ENCODE results near the gene SUPT16H.
A peak's percentile ranks its signal among the peaks of the same experiment; 100 is the strongest.
"Not testable (repeated sequence)": the region's sequence is repeated elsewhere in the genome, so short reads cannot be mapped to it uniquely, and the experiment has no call there.

The SUPT16H gene

GRCh38 chr14:21356511-21356910, 27.3 kb downstream of the SUPT16H start:
- no peak for DNase-seq

GRCh38 chr14:21352587-21352986, 31.2 kb downstream of the SUPT16H start:
- no peak for DNase-seq

GRCh38 chr14:21350539-21350938, 33.3 kb downstream of the SUPT16H start:
- DNase-seq = peak; percentile 88

- DNase-seq = no peak
Measured at GRCh38 chr14:21347201-21347600, 36.6 kb downstream of the SUPT16H start.

GRCh38 chr14:21346532-21347135, 37.2 kb downstream of the SUPT16H start:
- no peak for DNase-seq

GRCh38 chr14:21343035-21343794, 40.6 kb downstream of the SUPT16H start:
- no peak for DNase-seq

GRCh38 chr14:21334202-21334906, 49.5 kb downstream of the SUPT16H start:
- no peak for DNase-seq

- no peak for DNase-seq
Measured at GRCh38 chr14:21332950-21333349, 50.9 kb downstream of the SUPT16H start.

GRCh38 chr14:21326972-21327371, 56.8 kb downstream of the SUPT16H start:
- DNase-seq = no peak

GRCh38 chr14:21322716-21323115, 61.1 kb downstream of the SUPT16H start:
- no peak for DNase-seq

- no peak for DNase-seq
Measured at GRCh38 chr14:21320913-21321312, 62.9 kb downstream of the SUPT16H start.

GRCh38 chr14:21317398-21317797, 66.4 kb downstream of the SUPT16H start:
- no peak for DNase-seq

GRCh38 chr14:21313512-21313911, 70.3 kb downstream of the SUPT16H start:
- DNase-seq = no peak

- no peak for DNase-seq
Measured at GRCh38 chr14:21311614-21312013, 72.2 kb downstream of the SUPT16H start.

GRCh38 chr14:21309956-21310355, 73.9 kb downstream of the SUPT16H start:
- no peak for DNase-seq

- no peak for DNase-seq
Measured at GRCh38 chr14:21309238-21309636, 74.6 kb downstream of the SUPT16H start.

- DNase-seq = peak; percentile 95
Measured at GRCh38 chr14:21308479-21309237, 75.2 kb downstream of the SUPT16H start.

GRCh38 chr14:21308132-21308478, 75.7 kb downstream of the SUPT16H start:
- peak; percentile 51 for DNase-seq

- DNase-seq = peak; percentile 34
Measured at GRCh38 chr14:21307637-21308036, 76.2 kb downstream of the SUPT16H start.

GRCh38 chr14:21302836-21303140, 81.0 kb downstream of the SUPT16H start:
- DNase-seq = not testable (repeated sequence)

- no peak for DNase-seq
Measured at GRCh38 chr14:21302013-21302835, 81.6 kb downstream of the SUPT16H start.

Data from NCI-H82 (cell line).